Liver (tissue), 3 donors: Measurements from ENCODE around the gene ANAPC16.

Experiments
- CTCF ChIP-seq: fragments of 150-350 bp; IDR thresholded peaks from 2 replicates; pipeline ENCODE4 v1.5.1; 2017; ENCODE audit warnings: improper control_type of control experiment, low read depth, low read length; ENCODE audit not compliant: missing input control
- EGR1 ChIP-seq, 2 donors: IDR thresholded peaks; 2 replicates each; pipeline ENCODE4 v1.6.1; 2016 to 2018; ENCODE audit warnings: antibody characterized with exemption in 2 of 2, low read depth in 2 of 2
- FOXA1 ChIP-seq: IDR thresholded peaks from 2 replicates; pipeline ENCODE4 v1.6.1; 2016; ENCODE audit warnings: antibody characterized with exemption
- GABPA ChIP-seq, 2 donors: IDR thresholded peaks in 1 of 2; conservative IDR thresholded peaks in 1 of 2; 2 replicates each; pipeline ENCODE4 v1.6.1; 2016; ENCODE audit warnings: antibody characterized with exemption in 2 of 2, mild to moderate bottlenecking in 1 of 2, moderate library complexity in 1 of 2
- RXRA ChIP-seq, 2 donors: IDR thresholded peaks; 2 replicates each; pipeline ENCODE4 v1.6.1; 2017 to 2018; ENCODE audit warnings: antibody characterized with exemption in 2 of 2, mild to moderate bottlenecking in 1 of 2
- SP1 ChIP-seq: IDR thresholded peaks from 2 replicates; pipeline ENCODE4 v1.6.1; 2018; ENCODE audit warnings: antibody characterized with exemption, mild to moderate bottlenecking
- YY1 ChIP-seq: IDR thresholded peaks from 2 replicates; pipeline ENCODE4 v1.6.1; 2016; ENCODE audit warnings: antibody characterized with exemption, mild to moderate bottlenecking
- TF ChIP-seq, protein P1 (sequence below): IDR thresholded peaks from 2 replicates; pipeline ENCODE4 v1.6.1; 2016; ENCODE audit warnings: antibody characterized with exemption
- TF ChIP-seq, protein P2 (sequence below): IDR thresholded peaks from 2 replicates; pipeline ENCODE4 v1.6.1; 2016; ENCODE audit warnings: antibody characterized with exemption, mild to moderate bottlenecking
- donor health status: healthy.
- donor health status: healthy.

DNA sequence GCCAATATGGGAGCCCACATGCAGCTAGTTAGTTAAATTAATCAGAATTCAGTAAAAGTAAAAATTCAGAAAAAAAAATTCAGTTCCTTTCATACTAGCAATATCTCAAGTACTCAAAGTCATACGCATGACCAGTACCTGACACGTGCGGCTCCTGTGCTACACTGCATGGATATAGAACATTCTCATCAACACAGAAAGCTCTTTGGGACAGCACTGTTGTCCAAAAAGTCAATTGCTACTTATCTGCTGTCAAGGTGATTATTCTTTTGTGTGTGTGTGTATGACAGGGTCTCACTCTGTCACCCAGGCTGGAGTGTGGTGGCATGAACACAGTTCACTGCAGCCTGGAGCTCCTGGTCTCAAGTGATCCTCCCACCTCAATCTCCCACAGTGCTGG, 14.9 kb upstream of the ANAPC16 start:
- TF ChIP-seq, protein P1, sequence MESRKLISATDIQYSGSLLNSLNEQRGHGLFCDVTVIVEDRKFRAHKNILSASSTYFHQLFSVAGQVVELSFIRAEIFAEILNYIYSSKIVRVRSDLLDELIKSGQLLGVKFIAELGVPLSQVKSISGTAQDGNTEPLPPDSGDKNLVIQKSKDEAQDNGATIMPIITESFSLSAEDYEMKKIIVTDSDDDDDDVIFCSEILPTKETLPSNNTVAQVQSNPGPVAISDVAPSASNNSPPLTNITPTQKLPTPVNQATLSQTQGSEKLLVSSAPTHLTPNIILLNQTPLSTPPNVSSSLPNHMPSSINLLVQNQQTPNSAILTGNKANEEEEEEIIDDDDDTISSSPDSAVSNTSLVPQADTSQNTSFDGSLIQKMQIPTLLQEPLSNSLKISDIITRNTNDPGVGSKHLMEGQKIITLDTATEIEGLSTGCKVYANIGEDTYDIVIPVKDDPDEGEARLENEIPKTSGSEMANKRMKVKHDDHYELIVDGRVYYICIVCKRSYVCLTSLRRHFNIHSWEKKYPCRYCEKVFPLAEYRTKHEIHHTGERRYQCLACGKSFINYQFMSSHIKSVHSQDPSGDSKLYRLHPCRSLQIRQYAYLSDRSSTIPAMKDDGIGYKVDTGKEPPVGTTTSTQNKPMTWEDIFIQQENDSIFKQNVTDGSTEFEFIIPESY = no peak
- no peak for TF ChIP-seq CTCF
- TF ChIP-seq FOXA1 = no peak
- TF ChIP-seq RXRA (IDR thresholded peaks at IDR 0.05) = no peak
- TF ChIP-seq GABPA (IDR thresholded peaks at IDR 0.05 in 1 of 2, conservative IDR thresholded peaks at IDR 0.05 in 1 of 2) = no peak
- TF ChIP-seq SP1 = no peak
- TF ChIP-seq EGR1 (IDR thresholded peaks at IDR 0.05; ENCODE audit: low read depth in 2 of 2) = no peak
- no peak for TF ChIP-seq YY1
- TF ChIP-seq, protein P2, sequence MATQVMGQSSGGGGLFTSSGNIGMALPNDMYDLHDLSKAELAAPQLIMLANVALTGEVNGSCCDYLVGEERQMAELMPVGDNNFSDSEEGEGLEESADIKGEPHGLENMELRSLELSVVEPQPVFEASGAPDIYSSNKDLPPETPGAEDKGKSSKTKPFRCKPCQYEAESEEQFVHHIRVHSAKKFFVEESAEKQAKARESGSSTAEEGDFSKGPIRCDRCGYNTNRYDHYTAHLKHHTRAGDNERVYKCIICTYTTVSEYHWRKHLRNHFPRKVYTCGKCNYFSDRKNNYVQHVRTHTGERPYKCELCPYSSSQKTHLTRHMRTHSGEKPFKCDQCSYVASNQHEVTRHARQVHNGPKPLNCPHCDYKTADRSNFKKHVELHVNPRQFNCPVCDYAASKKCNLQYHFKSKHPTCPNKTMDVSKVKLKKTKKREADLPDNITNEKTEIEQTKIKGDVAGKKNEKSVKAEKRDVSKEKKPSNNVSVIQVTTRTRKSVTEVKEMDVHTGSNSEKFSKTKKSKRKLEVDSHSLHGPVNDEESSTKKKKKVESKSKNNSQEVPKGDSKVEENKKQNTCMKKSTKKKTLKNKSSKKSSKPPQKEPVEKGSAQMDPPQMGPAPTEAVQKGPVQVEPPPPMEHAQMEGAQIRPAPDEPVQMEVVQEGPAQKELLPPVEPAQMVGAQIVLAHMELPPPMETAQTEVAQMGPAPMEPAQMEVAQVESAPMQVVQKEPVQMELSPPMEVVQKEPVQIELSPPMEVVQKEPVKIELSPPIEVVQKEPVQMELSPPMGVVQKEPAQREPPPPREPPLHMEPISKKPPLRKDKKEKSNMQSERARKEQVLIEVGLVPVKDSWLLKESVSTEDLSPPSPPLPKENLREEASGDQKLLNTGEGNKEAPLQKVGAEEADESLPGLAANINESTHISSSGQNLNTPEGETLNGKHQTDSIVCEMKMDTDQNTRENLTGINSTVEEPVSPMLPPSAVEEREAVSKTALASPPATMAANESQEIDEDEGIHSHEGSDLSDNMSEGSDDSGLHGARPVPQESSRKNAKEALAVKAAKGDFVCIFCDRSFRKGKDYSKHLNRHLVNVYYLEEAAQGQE = no peak
